Osteoblast (primary cell): ENCODE results near the gene NPIPA1. TPM values are rescaled to one million over a fixed set of nuclear protein-coding genes. Genes with fewer than 3 reads are reported as not detected.
A peak's percentile ranks its signal among the peaks of the same experiment; 100 is the strongest.

Experiments
- DNase-seq: peaks from one replicate; pipeline ENCODE4 v3.0.0; 2011; ENCODE audit warnings: low spot score, mixed read lengths; ENCODE audit not compliant: insufficient read length; ENCODE audit errors: missing footprints
- H2AFZ ChIP-seq: 2 replicates; pipeline ENCODE4 v1.6.0; 2011; ENCODE audit warnings: mild to moderate bottlenecking, low read length
- H3K27ac ChIP-seq: 2 replicates; pipeline ENCODE4 v1.5.1; 2011; ENCODE audit warnings: mild to moderate bottlenecking, low read depth, low read length, moderate library complexity
- H3K27me3 ChIP-seq: 2 replicates; pipeline ENCODE4 v1.6.0; 2012; ENCODE audit warnings: mild to moderate bottlenecking, control low read depth, inconsistent platforms, low read length, moderate library complexity; ENCODE audit not compliant: insufficient read depth
- H3K36me3 ChIP-seq: 2 replicates; pipeline ENCODE4 v1.5.1; 2011; ENCODE audit warnings: mild to moderate bottlenecking, low read length, control low read depth, moderate library complexity; ENCODE audit not compliant: insufficient read depth
- H3K4me1 ChIP-seq: 2 replicates; pipeline ENCODE4 v1.5.1; 2011; ENCODE audit warnings: mild to moderate bottlenecking, low read length, control low read depth, moderate library complexity; ENCODE audit not compliant: insufficient read depth
- H3K4me2 ChIP-seq: 2 replicates; pipeline ENCODE4 v1.6.0; 2011; ENCODE audit warnings: mild to moderate bottlenecking, low read length; ENCODE audit not compliant: insufficient read depth
- H3K4me3 ChIP-seq: fragments of 200-600 bp; sonication (generic); 3 replicates; pipeline ENCODE4 v1.5.1; 2012; ENCODE audit warnings: mild to moderate bottlenecking, low read length, inconsistent platforms; ENCODE audit not compliant: insufficient read depth
- H3K79me2 ChIP-seq: 2 replicates; pipeline ENCODE4 v1.6.0; 2012; ENCODE audit warnings: mild to moderate bottlenecking, low read length, control low read depth, inconsistent platforms; ENCODE audit not compliant: insufficient read depth
- H3K9me3 ChIP-seq: 2 replicates; pipeline ENCODE4 v1.5.1; 2011; ENCODE audit warnings: low read depth, low read length, control low read depth
- H4K20me1 ChIP-seq: 2 replicates; pipeline ENCODE4 v1.6.0; 2012; ENCODE audit warnings: mild to moderate bottlenecking, low read length, control low read depth; ENCODE audit not compliant: insufficient read depth
- CTCF ChIP-seq: IDR thresholded peaks from 2 replicates; pipeline ENCODE4 v1.5.1; 2011; ENCODE audit warnings: mild to moderate bottlenecking, low read depth, low read length, moderate library complexity; ENCODE audit errors: extremely low read depth
- total RNA-seq: library from RNA; depleted of rRNA; stranded (reverse); fragments of >200 nt; gene quantifications from 2 replicates; pipeline ENCODE4 v1.2.3, GENCODE V29; 2012

The NPIPA1 gene
- total RNA-seq, 1 donor = 52.1 TPM

- no peaks in the 10 kb centered on the region for H4K20me1 ChIP-seq
- no peak overlapping the region for H3K4me2 ChIP-seq
- no peak overlapping the region for H3K27ac ChIP-seq
- peak; percentile 45 for DNase-seq
- no peaks in the 10 kb centered on the region for H3K36me3 ChIP-seq
- H3K4me1 ChIP-seq = no peaks in the 10 kb centered on the region
- H2AFZ ChIP-seq = no peak overlapping the region
- H3K9me3 ChIP-seq = no peaks in the 10 kb centered on the region
- no peak overlapping the region for H3K4me3 ChIP-seq
- peaks cover 2% of the 10 kb centered on the region for H3K27me3 ChIP-seq
- no peaks in the 10 kb centered on the region for H3K79me2 ChIP-seq
- no peak for TF ChIP-seq CTCF
Observed at GRCh38 chr16:14955546-14956231, 18.4 kb downstream of the NPIPA1 start.

- H3K4me1 ChIP-seq = no peaks in the 10 kb centered on the region
- no peaks in the 10 kb centered on the region for H3K36me3 ChIP-seq
- DNase-seq = peak; percentile 39
- H3K4me2 ChIP-seq = no peak overlapping the region
- no peaks in the 10 kb centered on the region for H4K20me1 ChIP-seq
- H3K4me3 ChIP-seq = no peak overlapping the region
- no peak for TF ChIP-seq CTCF
- H3K27ac ChIP-seq = no peak overlapping the region
- H3K27me3 ChIP-seq = peaks cover 15% of the 10 kb centered on the region
- no peaks in the 10 kb centered on the region for H3K79me2 ChIP-seq
- no peak overlapping the region for H2AFZ ChIP-seq
- H3K9me3 ChIP-seq = no peaks in the 10 kb centered on the region
Observed at GRCh38 chr16:14957576-14958322, 20.5 kb downstream of the NPIPA1 start.

DNA sequence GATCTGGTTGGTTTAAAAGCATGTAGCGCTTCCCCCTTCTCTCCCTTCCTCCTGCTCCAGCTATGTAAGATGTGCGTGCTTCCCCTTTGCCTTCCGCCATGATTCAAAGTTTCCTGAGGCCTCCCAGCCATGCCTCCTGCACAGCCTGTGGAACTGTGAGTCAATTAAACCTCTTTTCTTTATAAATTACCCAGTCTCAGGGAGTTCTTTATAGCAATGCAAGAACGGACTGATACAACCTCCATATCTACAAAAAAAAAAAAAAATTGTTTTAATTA is 21.0 kb downstream of the NPIPA1 start:
- TF ChIP-seq CTCF = no peak
- no peaks in the 10 kb centered on the region for H3K4me1 ChIP-seq
- H3K4me2 ChIP-seq = no peak overlapping the region
- peaks cover 15% of the 10 kb centered on the region for H3K27me3 ChIP-seq
- H3K79me2 ChIP-seq = no peaks in the 10 kb centered on the region
- H3K9me3 ChIP-seq = peaks cover under 1% of the 10 kb centered on the region
- no peak overlapping the region for H3K27ac ChIP-seq
- no peaks in the 10 kb centered on the region for H4K20me1 ChIP-seq
- H2AFZ ChIP-seq = no peak overlapping the region
- no peaks in the 10 kb centered on the region for H3K36me3 ChIP-seq
- no peak for DNase-seq
- no peak overlapping the region for H3K4me3 ChIP-seq

- Histone ChIP-seq H3K27me3 (peaks cover 15% of the 10 kb centered on the region), H3K36me3 (no peaks in the 10 kb centered on the region), H3K4me2 (no peak overlapping the region), H2AFZ (no peak overlapping the region), H3K4me1 (no peaks in the 10 kb centered on the region), H3K4me3 (no peak overlapping the region), H3K9me3 (peaks cover 4% of the 10 kb centered on the region), H3K79me2 (no peaks in the 10 kb centered on the region), H4K20me1 (no peaks in the 10 kb centered on the region), H3K27ac (no peak overlapping the region)
- TF ChIP-seq CTCF = no peak
- DNase-seq = peak; percentile 48
Observed at GRCh38 chr16:14958970-14959369, 21.7 kb downstream of the NPIPA1 start.
